HFFc6 (cell line): ENCODE results near the gene VPS33A. TPM values are rescaled to one million over a fixed set of nuclear protein-coding genes. Genes with fewer than 3 reads are reported as not detected.

ENCODE experiments used
- DNase-seq: peaks from one replicate; pipeline ENCODE4 v3.0.0-alpha.2; 2018
- H3K27ac Mint-ChIP-seq: 2 replicates; pipeline ENCODE4 v1.8.0; 2020; ENCODE audit warnings: mild to moderate bottlenecking, mixed read lengths
- H3K27me3 Mint-ChIP-seq: 2 replicates; pipeline ENCODE4 v1.8.0; 2021; ENCODE audit warnings: mild to moderate bottlenecking, moderate library complexity, mixed read lengths; ENCODE audit not compliant: insufficient read depth
- H3K36me3 Mint-ChIP-seq: 2 replicates; pipeline ENCODE4 v1.8.0; 2021; ENCODE audit warnings: low read depth, mixed read lengths
- H3K4me1 Mint-ChIP-seq: 2 replicates; pipeline ENCODE4 v1.8.0; 2020; ENCODE audit warnings: low read depth, mixed read lengths
- H3K4me3 Mint-ChIP-seq: 2 replicates; pipeline ENCODE4 v1.8.0; 2020; ENCODE audit warnings: mild to moderate bottlenecking, moderate library complexity, mixed read lengths
- H3K9me3 Mint-ChIP-seq: 2 replicates; pipeline ENCODE4 v1.8.0; 2020; ENCODE audit warnings: mild to moderate bottlenecking, mixed read lengths
- total RNA-seq, 6 experiments: library from RNA; stranded (reverse); fragmentation: NEBNext Ultra II Directional; extraction: Animal tissue kit (Norgen Biotek cat#: 25700); gene quantifications; 2 replicates in 1 of 6; 3 replicates in 5 of 6; pipeline ENCODE4 v1.2.3, GENCODE V29; 2021
- TF ChIP-seq, protein P1 (sequence below): fragments of 200-600 bp; sonication (generic); IDR thresholded peaks from 2 replicates; pipeline ENCODE4 v1.5.0; 2021; ENCODE audit warnings: antibody characterized with exemption, mild to moderate bottlenecking

VPS33A gene
- total RNA-seq, 6 experiments from 2014 or later, result 22.7 to 31.0 (median 25.7) TPM

DNA sequence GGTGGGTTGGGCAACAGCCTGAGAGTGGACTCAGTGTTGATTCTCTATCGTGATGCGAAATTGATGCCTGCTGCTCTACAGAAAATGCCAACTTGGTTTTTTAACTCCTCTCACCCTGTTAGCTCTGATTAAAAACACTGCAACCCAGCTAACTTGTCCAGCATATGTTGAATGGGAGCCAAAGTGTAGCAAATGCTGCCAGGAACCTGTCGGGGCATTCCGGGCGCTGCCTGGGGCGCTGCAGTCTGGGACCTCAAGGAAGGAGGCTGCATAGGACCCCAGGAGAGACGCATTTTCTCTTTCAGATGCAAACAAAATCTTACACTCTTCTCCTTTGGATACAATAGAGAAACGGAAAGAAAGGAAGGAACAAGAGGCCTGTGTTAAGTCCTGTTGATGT, 58.9 kb downstream of the VPS33A start:
- Mint-ChIP-seq H3K4me3 (no peak overlapping the region), H3K9me3 (no peaks in the 10 kb centered on the region), H3K36me3 (peaks cover 17% of the 10 kb centered on the region), H3K27me3 (peaks cover 24% of the 10 kb centered on the region), H3K27ac (no peak overlapping the region), H3K4me1 (no peaks in the 10 kb centered on the region)
- TF ChIP-seq, protein P1, sequence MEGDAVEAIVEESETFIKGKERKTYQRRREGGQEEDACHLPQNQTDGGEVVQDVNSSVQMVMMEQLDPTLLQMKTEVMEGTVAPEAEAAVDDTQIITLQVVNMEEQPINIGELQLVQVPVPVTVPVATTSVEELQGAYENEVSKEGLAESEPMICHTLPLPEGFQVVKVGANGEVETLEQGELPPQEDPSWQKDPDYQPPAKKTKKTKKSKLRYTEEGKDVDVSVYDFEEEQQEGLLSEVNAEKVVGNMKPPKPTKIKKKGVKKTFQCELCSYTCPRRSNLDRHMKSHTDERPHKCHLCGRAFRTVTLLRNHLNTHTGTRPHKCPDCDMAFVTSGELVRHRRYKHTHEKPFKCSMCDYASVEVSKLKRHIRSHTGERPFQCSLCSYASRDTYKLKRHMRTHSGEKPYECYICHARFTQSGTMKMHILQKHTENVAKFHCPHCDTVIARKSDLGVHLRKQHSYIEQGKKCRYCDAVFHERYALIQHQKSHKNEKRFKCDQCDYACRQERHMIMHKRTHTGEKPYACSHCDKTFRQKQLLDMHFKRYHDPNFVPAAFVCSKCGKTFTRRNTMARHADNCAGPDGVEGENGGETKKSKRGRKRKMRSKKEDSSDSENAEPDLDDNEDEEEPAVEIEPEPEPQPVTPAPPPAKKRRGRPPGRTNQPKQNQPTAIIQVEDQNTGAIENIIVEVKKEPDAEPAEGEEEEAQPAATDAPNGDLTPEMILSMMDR, result no peak
- DNase-seq, result no peak

DNA sequence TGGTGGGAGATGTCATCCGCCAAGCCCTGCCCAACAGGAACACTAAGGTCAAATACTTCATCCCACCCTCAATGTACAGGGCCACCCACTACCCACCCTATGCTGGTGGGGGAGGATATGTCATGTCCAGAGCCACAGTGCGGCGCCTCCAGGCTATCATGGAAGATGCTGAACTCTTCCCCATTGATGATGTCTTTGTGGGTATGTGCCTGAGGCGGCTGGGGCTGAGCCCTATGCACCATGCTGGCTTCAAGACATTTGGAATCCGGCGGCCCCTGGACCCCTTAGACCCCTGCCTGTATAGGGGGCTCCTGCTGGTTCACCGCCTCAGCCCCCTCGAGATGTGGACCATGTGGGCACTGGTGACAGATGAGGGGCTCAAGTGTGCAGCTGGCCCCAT, 59.3 kb downstream of the VPS33A start:
- no peaks in the 10 kb centered on the region for H3K4me1 Mint-ChIP-seq
- no peak for DNase-seq
- TF ChIP-seq, protein P1, result no peak
- H3K27ac Mint-ChIP-seq, result no peak overlapping the region
- H3K4me3 Mint-ChIP-seq, result no peak overlapping the region
- H3K27me3 Mint-ChIP-seq, result peaks cover 24% of the 10 kb centered on the region
- H3K36me3 Mint-ChIP-seq, result peaks cover 13% of the 10 kb centered on the region
- H3K9me3 Mint-ChIP-seq, result no peaks in the 10 kb centered on the region

- TF ChIP-seq, protein P1, result no peak
- no peak overlapping the region for H3K4me3 Mint-ChIP-seq
- no peak overlapping the region for H3K27ac Mint-ChIP-seq
- no peak for DNase-seq
- H3K9me3 Mint-ChIP-seq, result no peaks in the 10 kb centered on the region
- peaks cover 24% of the 10 kb centered on the region for H3K27me3 Mint-ChIP-seq
- peaks cover 13% of the 10 kb centered on the region for H3K36me3 Mint-ChIP-seq
- no peaks in the 10 kb centered on the region for H3K4me1 Mint-ChIP-seq
Measured at GRCh38 chr12:122206111-122206881, 60.0 kb downstream of the VPS33A start.

DNA sequence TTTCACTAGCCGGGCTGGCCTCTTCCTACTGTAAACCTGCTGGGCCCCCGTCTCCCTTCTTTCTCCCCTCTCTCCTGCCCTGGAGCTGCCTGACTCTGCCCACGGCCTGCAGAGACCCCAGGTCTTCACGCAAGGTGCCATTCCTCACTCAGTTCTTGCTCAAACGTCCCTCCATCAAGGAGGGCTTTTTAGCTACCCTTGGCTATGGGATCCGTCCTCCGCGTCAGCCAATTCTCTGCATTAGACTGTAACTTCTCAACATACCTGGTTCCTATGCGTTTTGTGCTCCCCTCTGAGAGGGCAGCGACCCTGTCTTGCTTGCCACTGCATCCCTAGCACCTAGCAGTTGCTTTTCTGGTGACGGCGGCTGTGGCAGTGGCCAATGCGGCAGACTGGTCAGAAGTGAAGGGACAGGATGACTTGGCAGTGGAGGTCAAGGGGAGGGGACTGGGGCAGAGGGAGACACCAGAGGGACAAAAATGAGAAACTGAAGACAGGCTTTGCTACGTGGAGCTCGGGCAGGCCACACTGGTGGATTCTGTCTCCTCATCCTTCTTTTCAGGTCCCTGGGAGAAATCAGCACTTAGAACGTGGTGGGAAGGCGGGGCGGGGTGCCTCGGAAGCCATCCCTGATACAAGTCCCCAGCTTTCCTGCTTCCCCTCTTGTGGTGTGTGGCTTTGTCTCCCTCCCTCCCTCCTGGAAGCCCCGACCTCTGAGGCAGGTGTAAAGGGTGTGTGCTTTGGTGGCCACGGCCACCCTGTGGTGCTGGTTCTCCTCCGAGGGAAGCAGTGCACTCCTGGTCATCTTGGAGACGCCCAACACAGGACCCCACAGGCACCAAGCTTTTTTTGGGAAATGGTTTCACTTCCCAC, 61.0 kb downstream of the VPS33A start:
- no peaks in the 10 kb centered on the region for H3K9me3 Mint-ChIP-seq
- peak overlapping the region; percentile 23 for H3K4me3 Mint-ChIP-seq
- no peaks in the 10 kb centered on the region for H3K4me1 Mint-ChIP-seq
- no peak overlapping the region; the same call in 1 of the 2 replicates for H3K27ac Mint-ChIP-seq
- H3K27me3 Mint-ChIP-seq, result peaks cover 24% of the 10 kb centered on the region
- no peak for DNase-seq
- H3K36me3 Mint-ChIP-seq, result peaks cover 13% of the 10 kb centered on the region
- TF ChIP-seq, protein P1, result no peak

- Mint-ChIP-seq H3K4me3 (peak overlapping the region; percentile 23), H3K4me1 (peaks cover 5% of the 10 kb centered on the region; the same call in 1 of the 2 replicates), H3K36me3 (peaks cover 13% of the 10 kb centered on the region), H3K27ac (no peak overlapping the region), H3K9me3 (no peaks in the 10 kb centered on the region), H3K27me3 (peaks cover 24% of the 10 kb centered on the region)
- TF ChIP-seq, protein P1, result no peak
- no peak for DNase-seq
Measured at GRCh38 chr12:122204167-122205052, 61.9 kb downstream of the VPS33A start.
